GM21423 (cell line): Measurements from ENCODE around the gene SPEG.

Experiments
- ATAC-seq: cut with Tn5 transposase; IDR thresholded peaks from one replicate; pipeline ENCODE4 v1.9.1; 2021; ENCODE audit warnings: mild to moderate bottlenecking, moderate library complexity; ENCODE audit not compliant: unreplicated experiment

Gene SPEG

DNA sequence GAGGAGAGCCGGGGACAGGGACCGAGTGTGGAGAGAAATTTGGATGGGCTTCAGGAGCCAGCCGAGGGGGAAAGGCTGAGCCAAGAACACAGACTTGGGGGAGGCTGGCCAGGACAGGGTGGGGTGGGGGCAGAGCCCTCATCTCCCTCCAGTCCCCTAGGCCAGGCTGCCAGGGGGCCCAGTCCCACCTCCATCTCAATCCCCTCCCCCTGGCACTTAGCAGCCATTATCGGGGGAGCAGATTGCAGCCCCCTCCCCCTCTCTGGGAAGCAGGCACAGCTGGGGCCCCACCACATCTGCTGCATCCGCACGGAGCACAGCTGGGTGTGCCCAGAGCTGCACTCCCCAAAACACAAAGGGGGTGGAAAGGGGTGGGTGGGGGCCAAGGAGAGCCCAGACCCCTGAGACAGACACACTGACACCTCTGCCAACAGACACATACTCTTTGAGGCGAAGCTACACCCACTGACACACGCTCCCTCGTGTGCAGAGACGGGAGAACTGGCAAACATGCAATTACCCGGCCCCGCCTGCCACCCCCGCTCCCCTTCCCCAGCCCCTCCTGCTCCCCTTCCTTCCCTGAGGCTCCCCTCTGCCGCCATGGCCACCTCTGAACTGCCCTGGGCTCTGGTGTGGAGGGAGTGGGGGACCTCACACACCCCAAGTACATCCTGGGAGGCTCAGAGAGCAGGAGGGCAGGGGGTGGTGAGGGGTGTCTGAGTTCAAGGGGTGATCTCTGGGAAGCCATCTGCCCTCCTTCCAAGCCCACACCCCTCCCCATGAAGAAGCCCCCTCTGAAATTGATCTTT, 74.5 kb downstream of the SPEG start:
- ATAC-seq: no peak

DNA sequence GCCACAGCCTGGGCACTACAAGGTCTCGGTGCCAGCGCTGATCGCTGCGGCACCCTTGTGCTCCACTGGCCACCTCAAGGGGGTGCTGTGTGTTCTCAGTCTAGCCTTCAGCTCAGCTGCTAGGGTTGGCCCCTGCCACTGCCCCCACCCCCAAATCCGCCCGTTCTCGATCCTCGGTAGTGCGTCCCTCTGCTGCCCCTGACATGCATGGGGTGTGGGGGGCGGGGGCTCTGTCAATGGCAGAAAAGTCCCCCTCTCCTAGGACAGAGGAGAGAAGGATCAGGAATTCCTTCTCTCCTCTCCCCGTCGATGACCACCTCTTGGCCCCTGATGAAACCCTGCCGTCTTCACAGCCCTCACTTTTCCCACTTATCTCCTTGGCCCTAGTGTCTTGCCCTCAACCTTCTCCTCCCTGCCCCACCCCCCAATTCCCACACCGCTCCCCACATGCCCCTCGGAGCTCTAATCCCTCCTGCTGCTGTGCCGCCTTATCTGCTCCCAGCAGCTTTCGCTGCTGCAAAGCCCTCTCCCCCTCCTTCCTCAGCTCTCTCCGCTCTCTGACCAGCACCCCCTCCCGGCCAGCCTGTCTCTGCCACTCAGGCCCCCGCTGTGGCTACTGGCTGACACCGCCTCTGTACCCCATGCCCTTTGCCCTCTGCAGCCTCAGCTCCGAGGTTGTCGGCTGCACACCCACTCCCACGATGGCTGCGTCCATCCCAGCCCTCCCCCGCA, 75.3 kb downstream of the SPEG start:
- ATAC-seq: peak; percentile 42

DNA sequence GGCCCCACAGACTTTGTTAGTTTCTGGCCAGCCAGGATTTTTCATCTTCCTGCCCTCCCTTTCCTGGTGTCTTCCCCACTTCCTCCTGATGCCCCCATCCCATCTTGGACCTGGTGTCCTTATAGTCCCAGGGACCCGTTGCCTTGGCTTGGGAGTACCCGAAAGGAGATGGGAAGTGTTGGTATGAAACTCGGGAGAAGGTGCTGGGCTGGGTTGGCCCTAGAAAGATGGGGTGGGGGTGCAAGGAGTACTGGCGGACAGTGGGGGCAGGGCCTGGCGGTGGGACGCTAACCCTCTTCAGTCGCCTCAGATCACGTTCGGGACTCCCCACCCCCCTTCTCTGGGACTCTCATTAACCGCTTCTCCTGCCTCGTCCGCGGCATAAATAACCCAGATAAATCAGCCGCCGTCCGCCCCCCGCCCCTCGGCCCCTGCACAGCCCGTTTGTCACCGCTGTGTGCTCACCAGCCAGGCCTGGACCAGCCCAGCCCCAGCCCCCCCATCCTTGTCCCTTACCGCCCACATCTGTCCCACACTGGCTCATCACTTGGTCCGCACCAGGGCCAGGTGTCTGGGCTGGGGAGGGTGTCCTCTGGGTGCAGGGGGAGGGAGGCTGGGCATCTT, 76.0 kb downstream of the SPEG start:
- no peak for ATAC-seq

DNA sequence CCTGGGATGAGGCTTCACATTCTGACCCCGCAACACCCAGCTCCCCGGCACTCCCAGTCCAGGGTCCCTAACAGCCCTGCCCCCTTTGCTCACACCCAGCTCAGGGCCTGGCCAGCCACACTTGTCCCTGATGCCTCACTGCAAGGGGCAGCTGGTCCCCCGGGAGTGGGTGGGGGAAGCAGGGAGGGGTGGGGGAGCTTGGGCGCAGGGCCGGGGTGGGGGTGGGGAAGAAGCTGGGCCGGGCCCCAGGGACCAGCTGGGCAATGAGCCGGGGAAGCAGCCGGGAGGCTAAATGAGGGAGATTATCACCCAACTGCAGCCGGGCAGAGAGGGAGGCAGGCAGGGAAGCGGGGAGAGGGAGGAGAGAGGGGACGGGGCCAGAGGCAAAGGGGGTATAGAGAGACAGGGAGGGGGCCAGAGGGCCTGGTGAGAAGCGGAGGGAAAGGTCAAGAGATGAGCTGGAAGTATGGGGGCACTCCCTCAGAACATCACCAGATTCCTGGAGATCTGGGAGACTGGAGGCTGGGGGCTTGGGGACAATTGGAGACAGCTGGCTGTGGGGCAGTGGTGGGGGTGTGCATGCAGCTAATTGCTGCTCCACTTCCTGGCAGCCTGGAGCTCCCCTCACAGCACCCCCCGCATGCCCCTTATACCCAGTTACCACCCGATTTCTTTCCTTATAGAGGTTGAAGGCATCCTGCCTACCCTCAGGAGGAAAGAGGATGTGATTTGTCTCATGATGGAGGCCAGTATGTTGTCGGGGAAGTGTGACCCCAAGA, 77.1 kb downstream of the SPEG start:
- ATAC-seq: no peak

DNA sequence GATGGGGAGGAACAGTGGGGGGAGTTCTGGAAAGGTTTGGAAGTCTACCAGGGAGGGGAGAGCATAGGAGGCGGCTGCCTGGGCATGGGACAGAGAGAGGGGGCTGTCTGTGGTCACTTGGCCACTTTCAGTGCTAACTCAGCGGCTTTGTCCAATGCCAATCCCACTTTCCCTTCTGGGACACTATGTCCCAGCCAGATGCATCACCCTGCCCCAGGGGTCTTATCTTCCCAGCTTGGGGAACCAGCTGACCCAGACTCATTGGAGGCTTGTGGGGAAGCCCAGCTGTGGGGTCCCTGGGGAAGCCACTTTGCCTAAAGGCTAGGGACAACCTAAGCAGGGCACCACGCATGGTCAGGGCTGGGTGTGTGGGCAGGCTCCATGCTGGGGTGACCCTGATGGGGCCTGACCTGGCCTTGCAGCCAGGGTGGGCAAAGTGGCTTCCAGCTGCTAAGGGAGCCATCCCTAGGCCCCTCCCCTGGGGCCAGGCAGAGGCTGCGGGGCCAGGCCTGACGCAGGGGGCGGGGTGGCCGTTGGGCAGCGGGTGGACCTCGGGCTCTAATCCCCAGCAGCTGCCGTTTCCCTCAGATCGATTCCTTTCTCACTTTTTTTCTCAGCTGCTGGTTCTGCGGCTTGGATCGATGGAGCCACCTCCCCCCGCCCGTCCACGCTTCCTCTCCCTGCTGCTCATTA, 78.0 kb downstream of the SPEG start:
- ATAC-seq: no peak

DNA sequence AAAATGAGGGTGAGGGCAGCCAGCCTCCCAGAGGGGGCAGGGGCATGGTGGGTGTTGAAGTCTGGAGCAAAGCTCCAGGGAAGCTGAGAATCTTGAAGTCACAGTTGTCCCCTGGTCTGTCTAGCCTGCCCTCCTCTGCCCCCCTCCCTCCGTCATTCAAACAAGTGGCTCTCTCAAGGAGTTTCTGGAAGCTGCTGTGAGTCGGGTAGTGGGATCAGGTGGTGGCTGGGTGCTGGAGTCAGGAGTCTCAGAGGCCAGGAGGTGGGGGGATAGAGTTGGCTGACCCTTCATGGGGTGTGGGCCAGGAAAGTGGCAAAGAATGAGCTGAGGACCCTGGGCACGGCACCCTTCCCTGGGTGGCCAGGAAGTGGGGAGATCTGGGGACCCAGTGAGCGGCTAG, 79.1 kb downstream of the SPEG start:
- no peak for ATAC-seq

DNA sequence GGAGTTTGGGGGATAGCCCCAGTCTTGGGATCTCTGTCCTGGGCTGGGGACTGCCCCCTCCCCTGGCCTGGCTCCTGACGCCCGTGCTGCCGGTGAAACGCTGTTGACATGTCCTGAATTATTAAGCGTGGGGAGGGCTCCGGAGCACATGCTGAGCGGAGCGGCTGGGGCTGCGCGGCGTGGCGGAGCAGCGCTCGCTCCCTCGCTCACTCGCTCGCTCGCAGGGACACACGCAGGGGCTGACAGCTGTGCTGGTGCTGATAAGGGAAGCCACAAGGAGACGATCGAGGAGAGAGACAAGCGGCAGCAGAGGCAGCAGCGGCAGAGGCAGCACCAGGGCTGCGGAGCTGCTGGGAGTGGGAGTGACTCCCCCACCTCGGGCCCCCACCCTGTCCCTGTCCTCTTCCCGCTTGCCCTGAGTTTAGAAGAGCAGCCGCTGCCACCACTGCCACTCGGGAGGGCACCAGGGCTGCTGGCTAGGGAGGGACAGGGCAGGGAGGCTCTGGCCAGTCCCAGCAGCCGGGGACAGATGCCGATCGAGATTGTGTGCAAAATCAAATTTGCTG, 79.6 kb downstream of the SPEG start, which contains the start of gene ASIC4:
TSS of gene ASIC4 (plus strand) at position 287 of the 566 bp plus-strand sequence. CDS start at position 530, 243 bp downstream.
- ATAC-seq: no peak

DNA sequence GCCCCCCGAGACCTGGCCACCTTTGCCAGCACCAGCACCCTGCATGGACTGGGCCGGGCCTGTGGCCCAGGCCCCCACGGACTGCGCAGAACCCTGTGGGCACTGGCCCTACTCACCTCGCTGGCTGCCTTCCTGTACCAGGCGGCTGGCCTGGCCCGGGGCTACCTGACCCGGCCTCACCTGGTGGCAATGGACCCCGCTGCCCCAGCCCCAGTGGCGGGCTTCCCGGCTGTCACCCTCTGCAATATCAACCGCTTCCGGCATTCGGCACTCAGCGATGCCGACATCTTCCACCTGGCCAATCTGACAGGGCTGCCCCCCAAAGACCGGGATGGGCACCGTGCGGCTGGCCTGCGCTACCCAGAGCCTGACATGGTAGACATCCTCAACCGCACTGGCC, 80.2 kb downstream of the SPEG start:
- no peak for ATAC-seq

DNA sequence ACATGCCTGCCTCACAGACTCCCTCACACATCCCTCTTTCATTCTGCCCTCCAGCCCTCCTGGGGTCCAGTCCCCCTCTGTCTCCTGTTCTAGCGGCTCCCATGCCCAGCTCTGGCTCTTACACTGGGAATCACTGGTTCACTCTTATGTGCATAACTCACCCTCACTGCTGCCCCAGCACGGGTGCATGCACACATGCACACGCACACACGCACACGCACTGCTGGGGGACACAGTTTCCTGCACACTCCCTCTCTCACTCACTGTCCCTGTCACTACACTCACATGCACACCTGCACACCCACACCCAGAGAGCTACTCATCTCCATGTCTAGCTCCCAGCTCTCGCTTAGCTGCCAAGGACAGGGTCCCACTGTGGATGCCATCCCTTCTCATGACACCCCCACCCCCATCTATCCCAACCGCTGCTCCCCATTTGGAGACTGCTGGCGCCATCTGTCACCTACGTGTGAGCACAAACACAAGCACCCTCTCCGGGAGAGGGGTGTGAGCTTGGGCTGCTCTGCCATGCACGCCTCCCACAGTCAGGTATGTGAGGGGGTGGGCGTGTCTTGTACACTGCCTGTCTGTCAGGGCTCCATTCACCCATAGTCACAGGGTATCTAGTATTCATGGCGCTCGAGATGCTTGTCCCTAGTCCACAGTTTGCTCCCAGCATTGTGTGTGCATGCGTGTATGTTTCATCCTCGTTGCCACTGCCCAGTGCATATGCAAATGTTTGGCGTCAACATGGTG, 81.4 kb downstream of the SPEG start:
- no peak for ATAC-seq

DNA sequence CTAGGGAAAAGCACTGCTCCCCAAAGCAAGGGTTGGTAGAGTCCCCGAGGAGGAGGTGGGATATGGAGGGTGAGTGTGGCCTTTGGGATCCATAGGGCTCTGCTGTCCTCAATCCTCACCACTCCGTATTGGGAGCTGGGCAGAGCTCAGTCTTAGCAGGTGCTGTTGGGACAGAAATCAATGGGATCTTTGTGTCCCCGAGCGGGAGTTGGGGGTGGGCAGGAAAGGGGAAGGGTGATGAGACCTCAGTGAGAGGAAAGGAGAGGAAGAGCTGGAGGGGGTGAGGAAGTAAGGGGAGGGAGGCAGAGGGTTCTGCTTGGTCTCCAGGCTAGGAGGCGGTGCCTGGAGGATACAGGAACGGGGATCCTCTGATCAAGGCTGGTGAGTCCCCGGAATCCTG, 82.2 kb downstream of the SPEG start:
- no peak for ATAC-seq

DNA sequence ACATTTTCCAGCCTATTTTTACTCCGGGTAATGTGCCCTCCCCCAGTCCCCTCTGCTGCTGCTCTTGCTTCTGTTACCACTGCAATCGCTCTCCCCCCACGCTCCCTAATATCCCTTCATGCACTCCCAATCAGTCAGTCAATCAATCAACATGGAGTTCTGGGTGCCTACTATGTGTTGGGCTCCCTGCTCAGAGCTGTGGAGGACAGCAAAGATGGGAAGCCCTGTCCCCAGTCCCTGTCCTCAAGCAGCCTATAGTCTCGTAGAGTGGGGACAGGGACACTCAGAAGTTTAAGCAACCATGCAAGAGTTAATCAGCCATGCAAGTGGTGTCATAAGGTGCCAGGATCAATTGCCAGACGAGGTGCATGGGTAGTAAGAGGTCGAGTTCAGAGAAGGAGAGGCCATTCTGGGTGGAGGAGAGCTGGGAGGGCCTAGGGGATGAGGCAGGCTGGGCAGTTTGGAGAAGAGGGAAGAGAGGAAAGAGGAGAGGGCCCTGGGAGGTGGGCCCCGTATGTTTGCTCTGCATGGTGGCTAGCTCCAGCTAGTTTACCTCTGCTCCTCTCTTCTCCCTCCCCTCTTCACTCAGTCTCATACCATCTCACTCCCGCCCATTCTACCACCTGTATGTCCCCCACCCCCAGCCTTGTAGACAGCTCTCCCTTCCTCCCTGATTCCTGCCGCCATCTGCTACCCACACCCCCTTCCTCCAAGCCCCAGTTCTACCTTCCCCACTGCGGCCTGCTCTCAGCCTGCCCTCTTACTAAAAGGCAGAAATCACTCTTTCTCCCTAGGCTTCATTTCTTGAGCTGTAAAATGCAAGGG, 83.5 kb downstream of the SPEG start:
- ATAC-seq: no peak

DNA sequence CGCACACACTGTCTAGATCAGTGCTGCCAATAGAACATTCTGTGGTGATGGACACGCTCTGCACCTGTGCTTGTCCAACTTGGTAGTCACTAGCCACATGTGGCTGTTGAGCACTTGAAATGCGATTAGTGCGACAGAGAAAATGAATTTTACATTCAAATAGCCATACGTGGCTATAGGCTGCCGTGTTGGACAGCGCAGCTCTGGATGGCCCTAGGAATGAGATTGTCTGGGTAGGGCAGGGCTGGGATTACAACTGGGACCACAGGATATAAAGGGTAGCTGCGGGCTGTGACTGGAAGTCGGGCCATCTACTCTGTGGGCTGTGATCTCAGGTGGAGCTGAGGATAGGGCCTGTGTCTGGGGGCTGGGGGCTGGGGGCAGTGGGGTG, 84.9 kb downstream of the SPEG start:
- no peak for ATAC-seq

DNA sequence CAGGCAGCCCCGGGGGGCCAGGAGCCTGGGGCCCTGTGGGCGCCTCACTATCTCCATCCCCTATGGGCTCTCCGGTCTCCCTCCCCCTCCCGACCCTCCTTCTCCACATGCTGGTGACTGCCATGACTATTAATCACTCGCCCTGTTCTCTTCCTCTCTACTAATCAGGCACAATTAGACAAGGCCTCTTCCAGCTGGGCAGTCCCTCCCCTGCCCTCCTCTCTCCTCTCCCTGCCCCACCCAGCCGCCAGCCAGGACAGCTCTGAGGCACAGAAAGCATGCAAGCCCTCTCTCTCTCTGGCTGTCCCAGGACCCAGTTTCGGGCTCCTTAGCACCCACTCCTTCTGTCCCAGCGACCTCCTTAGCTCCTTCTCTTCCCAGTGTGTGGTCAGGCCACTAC, 85.4 kb downstream of the SPEG start:
- no peak for ATAC-seq

DNA sequence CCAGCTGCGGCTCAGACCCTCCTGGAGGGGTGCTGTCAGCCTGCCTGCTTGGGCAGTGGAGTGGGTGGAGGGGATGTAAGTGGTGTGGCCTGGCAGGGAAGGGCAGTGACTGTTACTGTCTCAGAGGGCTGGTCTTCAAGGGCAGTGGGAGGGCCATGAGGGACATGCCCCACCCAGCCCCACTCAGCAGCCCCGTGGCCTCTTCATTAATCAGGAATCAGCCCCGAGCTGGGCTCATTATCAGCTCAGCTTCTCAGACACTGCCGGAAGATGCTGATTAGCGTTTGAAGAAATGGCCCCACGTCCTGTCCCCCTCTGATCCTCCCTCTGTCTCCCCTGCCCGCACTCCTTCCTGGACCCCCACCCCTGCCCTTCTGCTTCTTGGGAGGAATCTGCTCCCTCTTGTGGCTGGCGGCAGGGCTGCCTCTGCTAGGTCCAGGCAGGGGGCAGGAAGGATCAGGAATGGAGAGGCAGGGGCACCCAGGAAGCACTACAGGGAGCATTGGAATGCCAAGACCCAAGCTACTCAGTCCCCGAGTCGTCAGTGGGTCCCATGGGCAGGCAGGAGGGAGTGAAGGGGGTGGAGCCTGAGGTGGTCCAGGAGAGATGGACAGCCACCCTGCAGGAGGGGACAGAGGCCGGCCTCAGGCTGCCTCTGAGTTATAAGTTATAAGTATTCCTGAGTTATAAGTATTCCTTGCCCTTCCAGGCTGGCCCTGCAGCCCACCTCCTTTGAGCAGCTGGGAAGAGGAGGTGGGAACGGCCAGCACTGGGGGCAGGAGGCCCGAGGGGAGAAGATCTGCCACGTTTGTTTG, 86.6 kb downstream of the SPEG start:
- ATAC-seq: no peak

DNA sequence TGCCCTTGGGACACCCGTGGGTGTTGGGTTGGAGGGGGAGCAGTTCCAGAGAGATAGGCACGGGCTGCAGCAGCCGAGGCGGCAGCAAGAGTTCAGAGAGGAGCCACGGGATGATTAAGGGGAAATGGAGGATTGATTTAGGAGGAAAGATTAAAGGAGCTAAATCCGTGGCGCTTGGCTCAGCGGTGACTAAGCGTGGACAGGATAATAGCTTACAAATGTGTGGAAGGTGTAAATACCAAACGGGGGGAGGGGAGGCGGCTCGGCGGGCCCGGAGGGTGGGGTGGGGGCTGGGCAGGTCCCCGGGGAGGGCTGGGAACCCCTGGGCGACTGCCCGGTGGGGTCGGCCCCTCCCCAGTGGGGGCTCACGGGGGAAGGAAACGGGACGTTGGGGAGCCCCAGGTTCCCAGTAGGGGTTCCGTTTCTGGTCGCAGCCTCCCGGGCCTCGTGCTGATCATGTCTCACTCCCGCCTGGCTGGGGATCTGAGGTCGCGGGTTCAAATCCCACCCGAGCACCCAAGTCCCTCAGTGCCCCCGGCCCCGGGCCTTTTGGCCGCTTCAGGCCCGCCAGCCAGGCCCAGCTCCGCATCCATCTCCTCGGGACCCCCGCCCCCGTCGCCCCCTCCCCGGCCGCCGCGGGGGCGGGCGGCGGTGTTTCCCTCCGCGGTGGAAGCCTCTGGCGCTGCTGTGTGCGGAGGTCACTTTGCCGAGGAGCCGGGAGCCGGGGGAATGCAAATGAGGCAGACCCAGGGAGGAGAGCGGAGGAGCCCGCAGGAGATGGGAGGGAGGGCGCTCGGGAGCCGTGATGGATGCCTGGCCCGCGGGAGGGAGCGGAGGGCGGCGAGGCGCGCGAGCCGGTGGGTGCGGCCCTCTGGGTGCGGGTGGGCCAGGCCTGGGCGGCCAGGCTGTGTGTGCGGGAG, 87.7 kb downstream of the SPEG start:
- ATAC-seq: no peak

DNA sequence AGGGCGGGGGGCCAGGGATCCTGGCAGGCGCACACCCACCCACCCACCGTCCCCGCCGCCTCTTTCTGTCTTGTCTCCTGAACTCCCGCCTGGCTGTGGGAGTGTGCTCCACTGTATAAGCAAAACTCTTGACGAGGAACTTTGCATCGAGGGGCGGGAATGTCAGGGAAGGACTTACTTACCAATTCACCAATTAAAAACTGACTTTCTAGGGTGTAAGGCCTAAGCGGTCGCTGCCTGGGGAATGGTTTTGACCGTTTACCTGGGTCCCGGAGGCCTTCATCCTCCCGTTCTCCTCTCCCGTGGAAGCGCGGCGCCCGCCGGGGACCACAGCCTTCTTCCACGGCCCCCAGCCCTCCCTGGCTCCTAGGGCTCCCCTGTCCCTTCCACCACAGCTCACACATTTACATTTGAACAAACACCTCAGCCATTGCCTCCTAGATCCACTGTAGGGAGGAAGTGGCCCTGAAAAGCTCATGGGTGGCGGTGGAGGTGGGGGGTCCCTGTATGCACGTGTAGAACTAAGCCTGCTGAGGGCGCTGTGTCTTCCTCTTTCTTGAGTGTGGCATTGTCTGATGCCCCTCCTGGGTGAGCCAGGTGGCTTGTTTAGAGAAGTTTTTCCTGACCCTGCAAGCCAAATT, 88.5 kb downstream of the SPEG start:
- ATAC-seq: no peak
